Neuronal stem cell (in vitro differentiated cells): Measurements from ENCODE around the gene SORBS1.
A peak's percentile ranks its signal among the peaks of the same experiment; 100 is the strongest.

Experiments
- DNase-seq: peaks from one replicate; pipeline ENCODE4 v3.0.0-alpha.2; 2013; ENCODE audit warnings: low spot score
- H2AFZ ChIP-seq: one replicate; pipeline ENCODE4 v1.6.1; 2013; ENCODE audit warnings: mild to moderate bottlenecking, low read length, inconsistent platforms
- H2AK5ac ChIP-seq: 2 replicates; pipeline ENCODE4 v1.6.1; 2013; ENCODE audit warnings: low read depth, mild to moderate bottlenecking, inconsistent platforms, low read length, moderate library complexity, mixed read lengths
- H2BK120ac ChIP-seq: 2 replicates; pipeline ENCODE4 v1.6.1; 2013; ENCODE audit warnings: low read depth, mild to moderate bottlenecking, inconsistent platforms, low read length, moderate library complexity, mixed read lengths
- H2BK12ac ChIP-seq: one replicate; pipeline ENCODE4 v1.6.1; 2013; ENCODE audit warnings: low read length, inconsistent platforms
- H2BK15ac ChIP-seq: 2 replicates; pipeline ENCODE4 v1.6.1; 2013; ENCODE audit warnings: mild to moderate bottlenecking, low read length, inconsistent platforms, mixed read lengths
- H2BK5ac ChIP-seq: one replicate; pipeline ENCODE4 v1.6.1; 2013; ENCODE audit warnings: inconsistent platforms, mild to moderate bottlenecking, low read length, moderate library complexity
- H3K14ac ChIP-seq: one replicate; pipeline ENCODE4 v1.6.1; 2013; ENCODE audit warnings: low read length, inconsistent platforms
- H3K18ac ChIP-seq: 2 replicates; pipeline ENCODE4 v1.6.1; 2013; ENCODE audit warnings: low read length, inconsistent platforms
- H3K23ac ChIP-seq: 2 replicates; pipeline ENCODE4 v1.6.1; 2013; ENCODE audit warnings: low read depth, mild to moderate bottlenecking, mixed read lengths, low read length, inconsistent platforms; ENCODE audit not compliant: poor library complexity
- H3K27ac ChIP-seq: replicated peaks from 3 replicates; pipeline ENCODE4 v1.5.1; 2013; ENCODE audit warnings: low read length, inconsistent platforms
- H3K27me3 ChIP-seq, 3 experiments: 2 replicates each; pipeline ENCODE4 v1.6.1; 2013; ENCODE audit warnings: low read length in 3 of 3, mild to moderate bottlenecking in 2 of 3, inconsistent platforms in 1 of 3, low read depth in 1 of 3, mixed read lengths in 1 of 3, moderate library complexity in 1 of 3; ENCODE audit not compliant: control insufficient read depth in 3 of 3, insufficient read depth in 3 of 3
- H3K36me3 ChIP-seq, 2 donors: replicated peaks in 1 of 2; 2 replicates each; pipeline ENCODE4 v1.6.1; 2013; ENCODE audit warnings: low read length in 2 of 2; ENCODE audit not compliant: control insufficient read depth in 2 of 2, insufficient read depth in 2 of 2
- H3K4ac ChIP-seq: 2 replicates; pipeline ENCODE4 v1.6.1; 2013; ENCODE audit warnings: inconsistent platforms, mild to moderate bottlenecking, low read length, moderate library complexity
- H3K4me1 ChIP-seq, 2 donors: 1 replicate in 1 of 2; 2 replicates in 1 of 2; pipeline ENCODE4 v1.6.1; 2013; ENCODE audit warnings: low read length in 2 of 2, low read depth in 1 of 2; ENCODE audit not compliant: control insufficient read depth in 2 of 2, insufficient read depth in 1 of 2
- H3K4me2 ChIP-seq: one replicate; pipeline ENCODE4 v1.6.1; 2013; ENCODE audit warnings: mild to moderate bottlenecking, low read length, inconsistent platforms; ENCODE audit not compliant: insufficient read depth, poor library complexity, severe bottlenecking
- H3K4me3 ChIP-seq, 2 donors: 2 replicates each; pipeline ENCODE4 v1.5.1; 2013; ENCODE audit warnings: low read length in 2 of 2, mild to moderate bottlenecking in 2 of 2, inconsistent platforms in 1 of 2, moderate library complexity in 1 of 2
- H3K79me1 ChIP-seq: one replicate; pipeline ENCODE4 v1.6.1; 2013; ENCODE audit warnings: low read depth, mild to moderate bottlenecking, inconsistent platforms, low read length, moderate library complexity
- H3K9ac ChIP-seq: one replicate; pipeline ENCODE4 v1.6.1; 2013; ENCODE audit warnings: mild to moderate bottlenecking, low read depth, low read length, inconsistent platforms; ENCODE audit not compliant: poor library complexity
- H3K9me3 ChIP-seq, 2 donors: replicated peaks in 1 of 2; 2 replicates each; pipeline versions ENCODE3 to v1.6.1; 2013; ENCODE audit warnings: low read length in 2 of 2, mild to moderate bottlenecking in 2 of 2, inconsistent platforms in 1 of 2, low read depth in 1 of 2, mixed read lengths in 1 of 2, moderate library complexity in 1 of 2; ENCODE audit not compliant: control insufficient read depth in 2 of 2, insufficient read depth in 1 of 2
- H4K8ac ChIP-seq: one replicate; pipeline ENCODE4 v1.6.1; 2013; ENCODE audit warnings: low read depth, mild to moderate bottlenecking, inconsistent platforms, low read length, moderate library complexity
- H4K91ac ChIP-seq: one replicate; pipeline ENCODE4 v1.6.1; 2013; ENCODE audit warnings: low read length, low read depth, mild to moderate bottlenecking, inconsistent platforms; ENCODE audit not compliant: poor library complexity
- WGBS, 2 donors: extraction: QIAGEN DNeasy Blood & Tissue Kit; methylation state at CpG; one replicate each; pipeline ENCODE4 v1.1.7; 2013; ENCODE audit warnings: missing lambda C conversion rate in 2 of 2, mixed read lengths in 1 of 2; ENCODE audit not compliant: insufficient read length in 2 of 2, insufficient replicate concordance in 1 of 2; ENCODE audit errors: extremely low coverage in 2 of 2; 5-methylcytosine and 5-hydroxymethylcytosine counted together

Gene SORBS1

GRCh38 chr10:95411635-95412034 lies 149.5 kb downstream of the SORBS1 start:
- WGBS, 2 donors: no CpG with 5 or more reads among the region's 4 CpGs
- H2BK12ac ChIP-seq: no peak overlapping the region
- H3K23ac ChIP-seq: no peak overlapping the region
- no peak overlapping the region for H3K4me3 ChIP-seq
- no peak overlapping the region for H3K18ac ChIP-seq
- no peak overlapping the region for H2AK5ac ChIP-seq
- no peak overlapping the region for H3K27ac ChIP-seq
- no peak overlapping the region for H4K8ac ChIP-seq
- no peak overlapping the region for H3K4ac ChIP-seq
- no peak overlapping the region for H2BK120ac ChIP-seq
- H2BK15ac ChIP-seq: no peak overlapping the region
- no peaks in the 10 kb centered on the region for H3K36me3 ChIP-seq
- H2BK5ac ChIP-seq: no peak overlapping the region
- H3K14ac ChIP-seq: no peak overlapping the region
- no peak overlapping the region for H4K91ac ChIP-seq
- DNase-seq: no peak
- no peaks in the 10 kb centered on the region for H3K27me3 ChIP-seq
- H3K9ac ChIP-seq: no peak overlapping the region
- H2AFZ ChIP-seq: no peak overlapping the region
- H3K4me1 ChIP-seq: peaks cover 20 to 34% of the 10 kb centered on the region in 2 donors
- H3K79me1 ChIP-seq: no peaks in the 10 kb centered on the region
- no peaks in the 10 kb centered on the region for H3K9me3 ChIP-seq
- H3K4me2 ChIP-seq: no peak overlapping the region

DNA sequence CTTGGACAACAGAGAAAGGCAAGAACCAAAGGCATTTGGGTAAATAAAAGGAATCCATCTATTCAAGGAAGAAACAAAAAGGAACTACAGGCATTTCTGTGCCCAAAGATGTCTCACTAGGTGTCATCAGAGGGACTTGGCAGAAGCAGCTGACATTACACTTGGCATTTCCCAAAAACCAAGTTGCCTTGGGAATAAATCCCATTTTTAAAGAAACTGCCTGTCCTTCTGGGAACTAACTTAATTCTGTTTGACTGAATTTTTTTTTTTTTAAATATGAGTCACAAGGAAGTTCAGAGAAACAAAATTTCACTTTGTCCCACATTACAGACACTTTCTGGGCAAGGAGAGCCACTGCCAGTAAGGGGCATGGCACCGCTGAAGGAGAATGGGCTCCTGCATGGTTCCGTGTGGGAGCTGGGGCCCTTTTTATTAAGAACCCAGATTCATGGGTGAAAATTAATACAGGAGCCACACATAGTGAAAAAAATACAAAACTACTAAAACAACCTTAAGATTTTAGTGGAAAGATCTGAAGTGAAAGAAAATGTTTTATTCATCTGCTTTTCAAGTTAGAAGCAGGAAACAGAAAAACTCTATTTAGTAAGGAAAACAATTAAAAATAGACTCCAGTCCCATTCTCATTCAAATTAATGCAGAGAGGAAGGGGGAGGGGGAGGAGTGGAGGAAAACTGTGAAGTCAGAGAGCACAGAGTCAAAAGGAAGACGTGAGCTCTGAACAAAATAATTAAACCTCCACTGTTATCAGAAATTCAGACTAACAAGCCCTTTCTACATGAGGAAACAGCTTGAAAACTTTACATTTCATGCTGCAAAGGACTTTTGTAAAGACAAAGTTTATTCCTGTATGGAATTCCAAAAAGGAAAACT lies 151.9 kb downstream of the SORBS1 start:
- no peak overlapping the region for H3K18ac ChIP-seq
- no peak overlapping the region for H3K4ac ChIP-seq
- H4K8ac ChIP-seq: no peak overlapping the region
- no peak overlapping the region for H2BK5ac ChIP-seq
- H3K14ac ChIP-seq: no peak overlapping the region
- H3K27ac ChIP-seq: no peak overlapping the region
- no CpG with 5 or more reads among the region's 3 CpGs for WGBS, 2 donors
- H2AFZ ChIP-seq: peak overlapping the region; percentile 83
- H2AK5ac ChIP-seq: no peak overlapping the region
- no peak overlapping the region for H2BK15ac ChIP-seq
- H3K4me2 ChIP-seq: no peak overlapping the region
- H2BK120ac ChIP-seq: no peak overlapping the region
- no peak overlapping the region for H3K23ac ChIP-seq
- H3K36me3 ChIP-seq: no peaks in the 10 kb centered on the region
- no peaks in the 10 kb centered on the region for H3K79me1 ChIP-seq
- H3K9ac ChIP-seq: no peak overlapping the region
- no peak overlapping the region for H3K4me3 ChIP-seq
- no peaks in the 10 kb centered on the region for H3K27me3 ChIP-seq
- H3K4me1 ChIP-seq: peaks cover 7 to 30% of the 10 kb centered on the region in 2 donors
- H2BK12ac ChIP-seq: no peak overlapping the region
- no peak overlapping the region for H4K91ac ChIP-seq
- no peaks in the 10 kb centered on the region for H3K9me3 ChIP-seq
- DNase-seq: no peak

- Histone ChIP-seq H3K4me1 (peaks cover 9 to 27% of the 10 kb centered on the region in 2 donors), H4K91ac (no peak overlapping the region), H3K4ac (no peak overlapping the region), H2AK5ac (no peak overlapping the region), H4K8ac (no peak overlapping the region), H3K36me3 (no peaks in the 10 kb centered on the region), H3K4me3 (no peak overlapping the region), H3K27ac (no peak overlapping the region), H3K9me3 (no peaks in the 10 kb centered on the region), H3K14ac (no peak overlapping the region), H2BK5ac (no peak overlapping the region), H3K9ac (no peak overlapping the region), H2BK15ac (no peak overlapping the region), H3K79me1 (no peaks in the 10 kb centered on the region), H2BK12ac (no peak overlapping the region), H3K27me3 (no peaks in the 10 kb centered on the region), H2BK120ac (no peak overlapping the region), H3K18ac (no peak overlapping the region), H2AFZ (peak overlapping the region; percentile 83), H3K23ac (no peak overlapping the region), H3K4me2 (no peak overlapping the region)
- no CpG with 5 or more reads among the region's 7 CpGs for WGBS, 2 donors
- DNase-seq: no peak
Measured at GRCh38 chr10:95408148-95408960, 152.8 kb downstream of the SORBS1 start.

DNA sequence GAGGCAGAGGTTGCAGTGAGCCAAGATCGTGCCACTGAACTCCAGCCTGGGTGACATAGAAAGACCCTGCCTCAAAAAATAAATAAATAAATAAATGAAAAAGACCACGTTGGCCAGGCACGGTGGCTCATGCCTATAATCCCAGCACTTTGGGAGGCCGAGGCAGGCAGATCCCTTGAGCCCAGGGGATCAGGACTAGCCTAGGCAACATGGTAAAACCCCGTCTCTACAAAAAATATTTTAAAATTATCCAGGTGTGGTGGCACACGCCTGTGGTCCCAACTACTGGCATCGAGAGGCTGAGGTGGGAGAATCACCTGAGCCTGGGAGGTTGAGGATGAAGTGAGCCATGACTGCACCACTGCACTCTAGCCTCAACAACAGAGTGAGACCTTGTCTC lies 153.6 kb downstream of the SORBS1 start:
- Histone ChIP-seq H3K18ac (no peak overlapping the region), H2BK120ac (no peak overlapping the region), H3K4ac (no peak overlapping the region), H2BK5ac (no peak overlapping the region), H4K91ac (no peak overlapping the region), H3K27ac (no peak overlapping the region), H3K4me3 (no peak overlapping the region), H3K9me3 (no peaks in the 10 kb centered on the region), H3K4me2 (no peak overlapping the region), H2BK15ac (no peak overlapping the region), H2BK12ac (no peak overlapping the region), H3K23ac (no peak overlapping the region), H3K79me1 (no peaks in the 10 kb centered on the region), H2AK5ac (no peak overlapping the region), H4K8ac (no peak overlapping the region), H3K14ac (no peak overlapping the region), H3K4me1 (peaks cover 9 to 27% of the 10 kb centered on the region in 2 donors), H3K27me3 (no peaks in the 10 kb centered on the region), H3K36me3 (no peaks in the 10 kb centered on the region), H2AFZ (no peak overlapping the region), H3K9ac (no peak overlapping the region)
- DNase-seq: no peak
- WGBS, 2 donors: no CpG with 5 or more reads among the region's 7 CpGs
